HG03139 (cell line): Measurements from ENCODE around the gene RAB24.

ENCODE experiments used
- ATAC-seq: cut with Tn5 transposase; IDR thresholded peaks from one replicate; pipeline ENCODE4 v1.9.1; 2021; ENCODE audit not compliant: unreplicated experiment

The RAB24 gene

DNA sequence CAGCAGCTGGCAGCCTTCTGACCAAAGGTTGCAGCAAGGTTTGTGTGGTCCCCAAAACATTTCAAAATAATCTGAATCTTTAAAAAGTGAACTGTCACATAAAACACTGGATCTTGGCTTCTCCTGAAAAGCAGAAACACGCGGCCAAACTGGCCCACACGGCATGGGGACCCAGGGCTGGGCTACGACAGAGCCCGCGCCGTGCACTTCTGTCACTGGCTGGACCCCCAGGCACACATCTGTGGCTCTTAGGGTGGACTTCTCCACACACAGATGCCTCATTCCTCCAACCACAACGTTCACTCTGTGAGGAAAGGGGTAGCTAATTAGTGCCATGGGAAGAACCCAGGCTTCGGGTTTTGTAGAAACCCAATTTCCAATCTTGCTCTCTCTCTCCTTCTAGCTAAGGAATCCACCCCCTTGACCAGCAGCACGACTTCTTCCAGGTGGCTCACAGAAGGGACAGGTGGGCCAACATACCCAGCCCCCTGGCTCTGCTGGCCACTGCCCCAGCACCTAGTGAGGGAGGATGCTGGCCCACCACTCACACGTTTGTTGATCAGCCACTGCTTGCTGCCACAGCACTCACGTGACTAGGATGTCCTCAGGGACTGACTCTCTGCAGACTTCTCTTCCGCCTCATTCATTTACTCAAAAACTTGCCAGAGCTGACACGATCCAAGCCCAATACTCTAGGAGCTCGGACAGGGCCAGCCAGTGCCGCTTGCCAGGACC lies 30.1 kb upstream of the RAB24 start:
- no peak for ATAC-seq

DNA sequence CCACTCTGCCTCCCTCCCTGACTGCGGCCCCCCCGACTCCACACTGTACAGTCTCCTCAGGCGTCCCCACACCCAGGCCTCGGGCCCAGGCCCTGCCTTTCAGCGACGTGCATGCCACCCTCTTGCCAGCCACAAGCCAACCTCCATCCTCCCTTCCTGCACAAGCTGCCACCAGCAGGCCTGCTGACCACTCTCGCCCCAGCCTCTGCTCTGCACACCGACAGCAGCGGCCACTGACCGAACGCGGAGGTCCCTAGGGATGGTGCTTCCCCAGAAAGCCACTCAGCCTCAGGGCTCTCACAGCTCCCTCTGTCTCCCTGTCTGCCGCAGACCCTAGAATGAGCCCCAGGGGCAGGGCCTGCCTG lies 29.4 kb upstream of the RAB24 start:
- no peak for ATAC-seq

DNA sequence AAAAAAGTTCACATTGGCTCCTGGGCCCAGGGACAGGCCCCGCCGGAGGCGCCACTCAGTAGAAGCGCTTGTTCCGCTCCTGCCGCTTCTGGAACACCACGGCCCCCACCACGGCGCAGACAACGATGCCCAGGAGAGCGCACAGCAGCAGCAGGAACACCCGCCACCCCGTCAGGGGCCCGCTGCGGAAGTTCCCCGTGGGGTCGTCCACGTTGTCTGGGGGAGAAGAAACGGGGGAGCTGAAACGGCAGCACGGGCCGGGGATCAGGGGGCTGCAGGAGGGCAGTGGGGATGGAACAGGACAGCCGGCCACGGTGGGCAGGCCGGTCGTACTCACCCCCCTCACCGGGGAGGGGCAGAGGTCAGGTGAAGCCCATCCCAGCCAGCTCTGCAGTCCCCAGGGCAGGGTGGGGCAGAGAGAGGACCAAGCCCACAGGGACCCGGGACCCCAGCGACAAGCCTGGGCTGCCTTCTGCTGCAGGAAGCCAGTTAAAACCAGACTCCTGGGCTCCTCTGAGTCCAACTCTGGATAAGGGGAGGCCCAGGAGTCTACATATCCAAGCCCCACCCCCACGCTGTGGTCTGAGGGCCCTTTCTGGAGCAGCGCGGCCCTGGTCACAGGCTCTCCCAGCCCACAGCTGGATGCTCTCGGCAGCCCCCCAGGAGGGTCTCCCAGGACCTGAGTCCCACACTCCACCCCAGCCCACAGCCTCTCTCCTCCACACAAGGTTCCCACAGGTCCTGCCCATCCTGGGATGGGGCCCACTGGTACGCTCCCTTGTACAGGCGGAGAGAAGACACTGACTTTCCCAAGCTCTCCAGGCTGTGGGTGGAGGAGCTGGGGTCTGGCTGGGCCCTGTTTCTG lies 28.7 kb upstream of the RAB24 start:
- no peak for ATAC-seq

DNA sequence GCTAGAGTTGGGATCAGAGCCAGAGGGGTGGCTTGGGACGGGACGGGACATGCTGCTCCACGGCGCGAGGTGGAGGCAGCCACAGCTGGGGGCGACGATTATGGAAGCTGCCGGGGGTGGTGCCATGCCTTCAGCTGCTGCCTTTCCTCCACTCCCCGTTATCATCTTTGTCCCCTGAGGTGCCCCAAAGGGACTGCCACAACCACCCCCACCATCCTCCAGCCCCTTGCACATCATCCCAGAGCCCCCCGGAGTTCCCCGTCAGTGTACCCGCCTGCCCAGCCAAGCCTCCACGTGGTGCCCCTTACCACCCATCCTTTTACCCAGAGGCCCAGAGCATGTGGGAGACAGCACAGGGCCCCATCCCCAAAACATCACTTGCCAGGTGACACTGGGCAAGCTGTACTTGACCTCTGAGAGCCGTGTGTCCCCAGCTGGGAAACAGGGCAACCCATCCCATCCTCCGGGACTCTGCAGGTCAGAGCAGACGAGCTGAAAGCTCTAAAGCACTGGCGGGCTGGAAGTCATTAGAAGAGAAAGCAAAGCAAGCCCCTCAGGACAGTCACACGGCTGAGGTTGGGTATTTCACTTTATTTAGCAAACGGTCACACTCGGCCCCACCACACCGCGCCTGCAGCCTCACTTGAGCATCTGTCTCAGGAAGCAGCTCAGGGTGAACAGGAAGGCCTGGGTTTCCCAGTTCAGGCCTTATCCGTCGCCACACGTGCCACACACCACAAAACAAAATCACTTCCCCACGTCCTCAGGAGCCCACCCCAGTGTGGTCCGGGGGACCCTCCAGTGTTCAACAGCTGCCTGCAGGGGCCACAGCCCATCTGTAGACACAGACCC lies 27.7 kb upstream of the RAB24 start:
- ATAC-seq: no peak

DNA sequence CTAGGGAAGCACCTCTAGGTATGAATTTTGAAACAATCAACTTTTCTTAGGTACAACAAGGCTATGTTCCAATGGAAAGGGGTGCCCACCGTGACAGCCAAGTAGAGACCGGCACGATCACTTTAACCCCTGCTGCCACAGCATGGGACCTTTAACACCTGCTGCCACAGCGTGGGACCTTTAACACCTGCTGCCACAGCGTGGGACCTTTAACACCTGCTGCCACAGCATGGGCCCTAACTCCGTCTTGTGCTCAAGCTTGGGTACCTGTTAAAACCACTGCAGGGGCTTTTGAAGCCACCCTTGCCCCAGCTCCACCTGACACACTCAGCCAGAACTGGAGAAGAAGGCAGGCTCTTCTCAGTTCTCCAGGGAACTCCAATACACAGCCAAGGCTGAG lies 26.4 kb upstream of the RAB24 start:
- no peak for ATAC-seq

DNA sequence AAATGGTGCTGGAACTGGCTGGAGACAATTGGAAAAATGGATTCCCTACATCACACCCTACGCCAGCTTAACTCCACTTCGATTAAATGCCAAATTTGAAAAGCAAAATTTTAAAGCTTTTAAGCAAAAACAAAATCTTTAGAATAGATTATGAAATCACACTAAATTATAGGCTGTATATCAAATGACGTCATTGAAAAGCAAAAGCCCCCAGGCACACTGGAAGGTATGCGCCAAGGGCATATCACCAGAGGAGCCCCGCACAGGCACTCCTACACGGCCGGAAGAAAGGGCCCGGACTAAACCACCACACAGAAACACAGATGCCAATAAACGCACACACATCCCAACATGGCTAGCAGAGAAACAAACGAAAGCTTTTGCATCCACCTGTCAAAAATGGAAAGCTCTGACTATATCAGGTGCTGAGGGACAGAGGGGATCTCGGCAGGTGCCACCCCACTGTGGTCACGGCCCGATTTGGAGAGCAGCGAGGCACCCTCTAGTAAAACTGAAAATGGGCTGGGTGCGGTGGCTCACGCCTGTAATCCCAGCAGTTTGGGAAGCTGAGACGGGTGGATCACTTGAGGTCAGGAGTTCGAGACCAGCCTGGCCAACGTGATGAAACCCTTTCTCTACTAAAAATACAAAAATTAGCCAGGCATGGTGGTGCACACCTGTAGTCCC lies 25.2 kb upstream of the RAB24 start:
- no peak for ATAC-seq

DNA sequence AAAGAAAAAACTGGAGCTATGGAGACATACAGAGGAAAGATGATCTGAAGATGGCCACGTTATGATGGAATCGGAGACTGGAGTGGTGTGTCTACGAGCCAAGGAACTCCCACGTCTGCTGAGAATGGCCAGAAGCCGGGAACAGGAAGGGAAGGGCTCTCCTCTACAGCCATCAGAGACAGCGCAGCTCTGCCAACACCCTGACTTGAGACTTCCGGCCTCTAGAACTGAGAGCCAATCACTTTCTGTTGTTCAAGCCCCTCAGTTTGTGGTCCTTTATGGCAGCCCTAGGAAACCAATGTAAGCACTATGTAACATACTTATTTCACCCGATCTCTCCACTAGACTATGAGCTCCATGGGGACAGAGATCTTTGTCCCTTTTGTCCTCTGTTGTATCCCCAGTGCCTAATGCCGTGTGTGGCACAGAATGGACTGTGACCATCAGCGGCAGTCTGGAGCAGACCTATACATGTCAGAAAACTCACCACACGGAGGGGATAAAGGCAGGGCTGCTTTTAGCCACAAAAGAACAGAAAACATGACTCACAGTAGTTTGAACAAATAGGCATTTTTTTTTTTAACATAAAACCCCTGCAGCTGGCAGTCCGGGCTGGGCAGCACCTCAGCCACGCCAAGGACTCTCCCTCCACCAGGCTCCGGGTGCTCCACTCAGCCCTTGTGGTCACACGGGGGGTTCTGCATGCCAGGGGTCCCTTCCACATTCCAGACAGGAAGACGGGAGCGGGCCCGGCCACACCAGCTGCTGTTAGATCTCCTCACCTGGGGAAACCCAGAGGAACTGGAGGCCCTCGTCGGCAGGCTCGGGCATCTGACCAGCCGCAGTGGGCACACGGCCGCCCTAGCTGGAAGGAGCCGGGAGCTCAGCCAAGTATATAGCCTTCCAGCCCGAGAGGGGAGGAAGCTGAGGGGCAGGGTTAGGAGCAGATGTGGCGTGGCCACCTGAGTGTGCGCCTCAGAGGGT lies 24.3 kb upstream of the RAB24 start:
- no peak for ATAC-seq

DNA sequence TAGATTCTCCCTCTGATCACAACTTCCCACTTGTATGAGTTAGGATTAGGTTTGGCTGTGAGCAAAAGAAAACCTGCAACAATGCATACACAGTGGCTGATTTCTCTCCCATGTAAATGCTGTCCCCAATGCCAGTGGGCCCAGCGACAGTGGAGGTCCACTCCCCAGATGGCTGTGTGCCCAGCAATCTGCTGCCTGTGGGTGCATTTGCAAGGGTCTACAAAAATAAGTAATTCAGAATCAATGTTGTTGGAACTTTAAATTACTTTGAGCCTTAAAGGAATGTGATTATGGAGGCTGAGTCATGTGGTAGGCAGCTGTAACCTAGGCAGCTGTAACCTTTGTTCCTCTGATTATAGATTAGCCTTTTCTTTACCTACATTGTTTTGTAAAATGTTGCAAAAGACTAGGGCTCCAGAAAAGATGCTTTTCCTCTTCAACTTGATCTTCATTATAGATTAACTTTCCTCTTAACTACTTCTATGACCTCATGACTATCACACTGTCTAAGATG lies 22.4 kb upstream of the RAB24 start:
- no peak for ATAC-seq

DNA sequence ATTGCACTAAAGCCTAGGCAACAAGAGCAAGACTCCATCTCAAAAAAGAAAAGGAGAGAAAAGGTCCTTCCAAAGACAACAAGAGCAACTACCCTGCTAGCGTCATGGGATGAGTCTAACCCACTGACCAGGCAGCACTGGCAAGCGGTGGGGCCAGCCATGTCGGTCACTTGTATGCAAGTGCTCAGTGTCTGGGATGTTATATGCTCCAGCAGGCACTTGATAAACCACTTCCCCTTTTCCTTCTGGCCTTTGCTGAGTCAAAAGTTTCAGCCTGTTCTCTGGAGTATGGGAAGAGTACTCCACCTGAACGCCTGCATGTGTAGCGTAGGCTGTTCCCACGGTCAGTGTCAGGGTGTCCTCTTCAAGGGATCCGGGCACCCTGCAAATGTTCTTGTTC lies 17.4 kb upstream of the RAB24 start:
- ATAC-seq: no peak

DNA sequence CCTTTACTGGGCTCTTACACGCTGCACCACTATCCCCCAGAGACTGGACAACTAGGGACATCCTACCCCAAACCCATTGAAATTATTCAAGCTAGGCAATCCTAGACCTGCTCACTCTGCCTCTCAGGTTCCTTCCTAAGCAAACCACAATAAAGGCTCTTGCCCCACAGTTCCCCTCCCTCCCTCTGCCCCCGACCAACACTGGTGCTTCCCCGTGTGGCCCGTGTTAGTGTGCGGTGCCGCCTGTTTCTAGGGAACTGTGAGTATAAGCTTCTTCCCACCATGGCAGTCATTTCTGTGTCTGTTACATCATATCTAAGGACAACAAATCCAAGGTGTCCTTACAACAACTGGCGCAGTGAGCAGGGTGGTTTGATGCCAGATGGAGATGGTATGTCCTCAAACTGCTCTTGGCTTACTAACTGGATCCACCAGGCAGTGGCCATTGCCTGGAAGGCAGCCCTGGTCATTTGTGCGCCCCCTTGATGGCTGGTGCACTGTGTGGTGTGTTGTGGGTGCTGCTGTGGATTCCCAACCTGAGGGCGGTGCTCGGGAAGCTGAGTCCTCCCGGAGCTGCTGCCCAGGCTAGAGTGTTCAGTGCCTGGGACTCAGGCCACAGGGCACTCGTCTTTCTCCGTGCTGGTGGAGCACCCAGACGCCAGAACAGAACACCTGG lies 16.5 kb upstream of the RAB24 start:
- no peak for ATAC-seq

DNA sequence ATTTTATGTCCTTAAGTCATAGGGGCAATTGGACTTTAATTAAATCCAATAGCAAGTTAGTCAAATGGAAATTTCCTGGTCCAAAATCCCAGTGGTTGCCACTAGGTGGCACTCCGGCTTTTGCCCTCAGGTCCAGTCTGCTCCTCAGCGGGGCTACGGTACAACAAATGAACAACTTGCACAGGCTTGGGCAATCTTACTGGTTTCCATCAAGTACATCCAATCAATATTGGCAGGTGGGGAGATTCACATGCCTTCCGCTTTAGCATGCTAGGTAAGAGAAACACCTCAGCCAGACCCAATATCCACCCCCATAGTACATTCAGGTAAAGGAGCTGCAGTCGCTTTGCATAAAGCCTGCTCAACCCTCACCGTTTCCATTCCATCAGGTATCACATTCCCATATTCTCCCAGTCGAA lies 14.4 kb upstream of the RAB24 start:
- no peak for ATAC-seq

DNA sequence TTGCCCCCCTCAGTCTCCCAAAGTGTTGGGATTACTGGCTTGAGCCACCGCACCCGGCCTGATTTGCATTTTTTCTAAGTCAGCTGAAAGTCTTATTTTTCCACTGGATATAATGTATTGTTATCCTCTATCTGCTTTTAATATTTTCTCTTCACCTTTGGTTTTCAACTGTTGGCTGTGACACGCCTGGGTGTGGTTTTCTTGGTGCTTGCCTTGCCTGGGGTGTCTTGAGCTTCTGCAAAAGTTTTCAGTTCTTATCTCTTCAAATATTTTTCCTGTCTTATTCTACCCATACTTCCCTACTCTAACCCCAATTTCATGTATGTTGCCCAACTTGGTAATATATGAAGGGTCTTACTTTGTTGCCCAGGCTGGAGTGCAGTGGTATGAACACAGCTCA lies 12.5 kb upstream of the RAB24 start:
- ATAC-seq: no peak

DNA sequence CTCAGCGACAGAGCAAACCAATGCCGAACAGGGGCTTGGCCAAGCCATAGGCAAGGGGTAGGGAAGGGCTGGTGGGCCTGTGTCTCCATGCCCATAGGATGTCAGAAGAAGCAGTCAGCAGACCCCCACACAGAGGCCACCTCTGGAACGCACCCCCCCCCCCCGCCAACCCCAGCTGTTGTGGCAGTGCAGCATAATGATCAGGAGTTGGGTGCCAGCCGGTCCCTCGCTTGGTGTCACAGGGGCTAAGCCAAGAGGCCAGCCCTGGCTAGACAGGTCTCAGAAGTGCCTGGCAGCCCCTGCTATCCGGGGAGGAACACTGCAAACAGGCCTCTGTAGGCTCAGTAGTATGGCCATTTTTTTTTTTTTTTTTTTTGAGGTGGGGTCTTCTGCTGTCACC lies 11.9 kb upstream of the RAB24 start:
- no peak for ATAC-seq

DNA sequence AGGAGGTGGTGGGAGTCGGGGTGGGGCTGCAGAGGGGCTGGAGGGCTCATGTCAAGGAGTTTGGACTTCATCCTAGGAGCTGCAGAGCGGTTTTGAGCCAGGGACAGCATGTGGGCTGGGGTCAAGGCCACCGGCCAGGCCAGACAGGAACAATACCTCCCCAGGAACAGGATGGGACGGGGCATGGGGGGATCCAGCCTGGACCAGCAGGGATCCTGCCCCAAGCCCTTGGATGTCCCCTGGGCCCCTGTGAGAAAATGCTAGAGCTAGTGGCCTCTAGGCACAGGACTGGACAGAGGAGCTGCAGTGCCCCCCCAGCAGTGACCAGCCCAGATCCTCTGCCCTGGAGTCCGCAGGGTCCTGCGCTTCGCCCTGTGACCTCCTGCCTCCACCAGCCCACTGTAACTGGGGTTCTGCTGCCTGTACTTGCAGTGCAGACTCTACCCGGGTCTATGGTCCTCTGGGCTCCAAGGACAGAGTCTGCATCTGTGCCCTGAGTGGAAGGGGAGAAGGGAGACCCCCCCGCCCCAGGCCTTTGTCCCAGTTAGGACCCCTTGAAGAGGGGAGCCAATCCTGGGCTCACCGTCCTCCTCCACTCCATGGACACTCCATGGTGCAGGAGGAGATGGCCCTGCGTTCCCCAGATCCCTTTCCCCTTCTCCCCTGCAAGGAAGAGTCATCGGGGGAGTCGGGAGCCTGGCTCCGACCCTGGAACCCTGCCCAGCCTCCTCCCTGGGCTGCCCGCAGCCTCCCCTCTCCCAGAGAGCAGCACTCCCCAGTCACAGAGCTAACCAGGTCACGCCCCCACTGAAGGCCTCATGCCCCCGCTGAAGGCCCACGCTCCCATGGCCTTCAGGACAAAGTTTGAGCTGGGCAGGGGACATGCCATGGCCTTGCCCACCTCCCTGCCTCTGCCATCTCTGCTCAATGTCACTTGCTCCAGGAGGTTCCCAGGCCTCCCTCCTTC lies 11.1 kb upstream of the RAB24 start:
- ATAC-seq: no peak

DNA sequence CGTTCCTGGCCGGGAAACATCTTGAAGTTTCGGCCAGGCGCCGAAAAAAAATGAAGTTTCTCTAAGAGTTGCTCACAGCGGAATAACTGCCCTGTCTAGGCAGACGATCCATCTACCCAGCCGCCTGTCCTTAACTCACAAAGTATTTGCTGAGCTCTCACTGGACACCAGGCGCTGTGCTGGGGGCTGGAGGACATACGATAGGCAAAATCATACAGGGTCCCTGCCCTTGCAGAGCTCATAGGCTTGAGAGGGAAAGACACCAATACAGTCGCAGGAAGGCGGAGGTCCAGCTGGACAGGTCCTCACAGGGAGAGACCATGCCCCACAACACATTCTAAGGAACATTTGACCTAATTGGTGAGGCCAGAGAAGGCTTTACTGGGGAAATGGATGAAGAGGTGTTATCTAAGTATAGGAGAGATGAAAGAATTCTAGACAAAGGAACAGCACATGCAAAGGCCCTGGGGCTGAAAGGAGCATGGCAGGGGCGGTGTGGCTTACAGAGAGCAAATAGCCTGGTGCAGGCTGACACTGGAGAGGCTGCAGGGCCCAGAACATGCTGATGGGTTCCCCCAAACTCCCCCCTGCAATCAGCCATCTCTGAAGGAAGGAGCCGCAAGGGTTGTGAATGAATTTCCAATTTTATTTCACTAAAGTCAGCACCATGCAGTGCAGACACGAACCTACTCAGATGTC lies 10.2 kb upstream of the RAB24 start:
- ATAC-seq: no peak

DNA sequence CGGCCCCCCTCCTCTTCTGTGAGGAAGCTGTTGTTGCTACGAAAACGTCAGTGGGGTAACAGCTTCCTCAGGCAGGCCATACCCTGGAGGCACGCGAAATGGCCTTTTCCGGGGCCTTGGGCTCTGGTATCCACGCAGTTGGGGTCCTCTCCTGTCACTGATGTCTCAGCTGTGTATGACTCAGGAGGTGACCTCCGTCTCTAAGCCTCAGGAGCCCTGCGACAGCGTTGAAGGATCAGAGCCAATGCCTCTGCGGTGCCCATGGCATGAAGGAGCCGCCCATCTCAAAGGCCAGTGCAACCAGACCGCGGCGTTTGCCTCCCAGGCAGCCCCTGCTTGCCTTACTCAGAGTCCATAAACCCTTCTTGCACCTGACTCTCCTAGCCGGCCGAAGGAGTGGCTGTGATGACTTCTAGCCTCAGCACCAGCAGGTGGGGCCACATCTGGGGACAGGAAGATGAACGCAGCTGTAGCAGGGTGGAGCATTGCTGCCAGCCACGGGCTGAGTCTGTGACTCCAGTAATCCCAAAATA lies 9.2 kb upstream of the RAB24 start:
- peak; percentile 1 for ATAC-seq
